ENCODE results near the gene CANT1. TPM values are rescaled to one million over a fixed set of nuclear protein-coding genes. Genes with fewer than 3 reads are reported as not detected.

Gene CANT1
- total RNA-seq, 1 donor from 2014 or later: 33.3 TPM

GRCh38 chr17:78976907-78977680 is 32.5 kb downstream of the CANT1 start:
- no peak for DNase-seq
- TF ChIP-seq CTCF (IDR thresholded peaks at IDR 0.05; ENCODE audit: partially characterized antibody, unreplicated experiment): no peak
- peaks cover 12% of the 10 kb centered on the region for H3K27me3 Mint-ChIP-seq (ENCODE audit: unreplicated experiment)
- no peaks in the 10 kb centered on the region for H3K36me3 Mint-ChIP-seq (ENCODE audit: unreplicated experiment)
- peaks cover 5% of the 10 kb centered on the region for H3K9me3 Mint-ChIP-seq (ENCODE audit: unreplicated experiment)
- no peak overlapping the region for H3K27ac Mint-ChIP-seq (ENCODE audit: unreplicated experiment)
- peaks cover 17% of the 10 kb centered on the region for H3K4me1 Mint-ChIP-seq (ENCODE audit: low read depth, unreplicated experiment)
- peak overlapping the region; percentile 25 for H3K4me3 Mint-ChIP-seq (ENCODE audit: unreplicated experiment)

GRCh38 chr17:78974635-78975591 is 34.7 kb downstream of the CANT1 start:
- H3K27ac Mint-ChIP-seq (ENCODE audit: unreplicated experiment): peak overlapping the region; percentile 98
- H3K36me3 Mint-ChIP-seq (ENCODE audit: unreplicated experiment): no peaks in the 10 kb centered on the region
- H3K27me3 Mint-ChIP-seq (ENCODE audit: unreplicated experiment): peaks cover 18% of the 10 kb centered on the region
- H3K4me1 Mint-ChIP-seq (ENCODE audit: low read depth, unreplicated experiment): peaks cover 30% of the 10 kb centered on the region
- peaks cover 6% of the 10 kb centered on the region for H3K9me3 Mint-ChIP-seq (ENCODE audit: unreplicated experiment)
- TF ChIP-seq CTCF (IDR thresholded peaks at IDR 0.05; ENCODE audit: partially characterized antibody, unreplicated experiment): no peak
- peak; percentile 81 for DNase-seq
- peak overlapping the region; percentile 70 for H3K4me3 Mint-ChIP-seq (ENCODE audit: unreplicated experiment)

- no peak for TF ChIP-seq CTCF (IDR thresholded peaks at IDR 0.05; ENCODE audit: partially characterized antibody, unreplicated experiment)
- Mint-ChIP-seq H3K36me3 (ENCODE audit: unreplicated experiment) (no peaks in the 10 kb centered on the region), H3K4me3 (ENCODE audit: unreplicated experiment) (no peak overlapping the region), H3K9me3 (ENCODE audit: unreplicated experiment) (peaks cover 8% of the 10 kb centered on the region), H3K4me1 (ENCODE audit: low read depth, unreplicated experiment) (peaks cover 29% of the 10 kb centered on the region), H3K27me3 (ENCODE audit: unreplicated experiment) (peaks cover 18% of the 10 kb centered on the region), H3K27ac (ENCODE audit: unreplicated experiment) (peak overlapping the region; percentile 98)
- DNase-seq: no peak
Observed at GRCh38 chr17:78973792-78974520, 35.6 kb downstream of the CANT1 start.

GRCh38 chr17:78973196-78973595 is 36.4 kb downstream of the CANT1 start:
- no peak for TF ChIP-seq CTCF (IDR thresholded peaks at IDR 0.05; ENCODE audit: partially characterized antibody, unreplicated experiment)
- no peak overlapping the region for H3K27ac Mint-ChIP-seq (ENCODE audit: unreplicated experiment)
- H3K9me3 Mint-ChIP-seq (ENCODE audit: unreplicated experiment): peaks cover 8% of the 10 kb centered on the region
- H3K4me1 Mint-ChIP-seq (ENCODE audit: low read depth, unreplicated experiment): peaks cover 29% of the 10 kb centered on the region
- no peak overlapping the region for H3K4me3 Mint-ChIP-seq (ENCODE audit: unreplicated experiment)
- DNase-seq: no peak
- H3K27me3 Mint-ChIP-seq (ENCODE audit: unreplicated experiment): peaks cover 18% of the 10 kb centered on the region
- no peaks in the 10 kb centered on the region for H3K36me3 Mint-ChIP-seq (ENCODE audit: unreplicated experiment)

All from glutamatergic neuron (in vitro differentiated cells).